WTC11 (cell line): ENCODE results near the gene MYH14. TPM values are rescaled to one million over a fixed set of nuclear protein-coding genes. Genes with fewer than 3 reads are reported as not detected.

ENCODE experiments used
- ATAC-seq: fragments of 200-7000 bp; cut with Tn5 transposase; 2 replicates; pipeline ENCODE4 v1.10.0; 2021; ENCODE audit warnings: mild to moderate bottlenecking, moderate library complexity
- CTCF ChIA-PET: fragments of 300-600 bp; sonication (Branson Sonifier 250); formaldehyde crosslinking; loops from one replicate; lab custom pipeline; 2021; ENCODE audit warnings: antibody characterized with exemption; lab: Charles Lee
- POLR2A ChIA-PET: fragments of 350-600 bp; sonication (Branson Sonifier 250); formaldehyde crosslinking; loops from one replicate; lab custom pipeline; 2021; ENCODE audit warnings: antibody characterized with exemption; lab: Charles Lee
- DNase-seq: peaks from one replicate; pipeline ENCODE4 v3.0.0; 2021; ENCODE audit warnings: low spot score
- H3K27ac Mint-ChIP-seq: 2 replicates; pipeline ENCODE4 v1.8.0; 2021; ENCODE audit warnings: mixed read lengths
- H3K27me3 Mint-ChIP-seq: 2 replicates; pipeline ENCODE4 v1.8.0; 2021; ENCODE audit warnings: low read depth, mild to moderate bottlenecking, moderate library complexity, mixed read lengths
- H3K36me3 Mint-ChIP-seq: 2 replicates; pipeline ENCODE4 v1.8.0; 2021; ENCODE audit warnings: mixed read lengths
- H3K4me1 Mint-ChIP-seq: 2 replicates; pipeline ENCODE4 v1.8.0; 2022; ENCODE audit warnings: mixed read lengths
- H3K4me3 Mint-ChIP-seq: 2 replicates; pipeline ENCODE4 v1.8.0; 2021; ENCODE audit warnings: mild to moderate bottlenecking, moderate library complexity, mixed read lengths
- H3K9me3 Mint-ChIP-seq: 2 replicates; pipeline ENCODE4 v1.8.0; 2021; ENCODE audit warnings: mixed read lengths
- ARID4B ChIP-seq: sonication (generic); formaldehyde crosslinking; IDR thresholded peaks from 2 replicates; pipeline ENCODE4 v1.8.0; 2023; ENCODE audit warnings: missing genetic modification reagents, mild to moderate bottlenecking, borderline replicate concordance
- CBFB ChIP-seq: sonication (generic); formaldehyde crosslinking; IDR thresholded peaks from 2 replicates; pipeline ENCODE4 v1.8.1; 2022; ENCODE audit warnings: mild to moderate bottlenecking, low read depth, missing genetic modification reagents
- CREB1 ChIP-seq: sonication (generic); formaldehyde crosslinking; IDR thresholded peaks from 2 replicates; pipeline ENCODE4 v1.8.0; 2023; ENCODE audit warnings: mild to moderate bottlenecking, missing genetic modification reagents
- GABPB1 ChIP-seq: sonication (generic); formaldehyde crosslinking; IDR thresholded peaks from 2 replicates; pipeline ENCODE4 v1.8.1; 2023; ENCODE audit warnings: mild to moderate bottlenecking, missing genetic modification reagents
- HMGA2 ChIP-seq: fragments of 250-450 bp; sonication (Bioruptor Pico); IDR thresholded peaks from 2 replicates; pipeline ENCODE4 v1.4.0; 2021; ENCODE audit warnings: mild to moderate bottlenecking, moderate library complexity
- JAZF1 ChIP-seq: fragments of 250-450 bp; sonication (Bioruptor Pico); IDR thresholded peaks from 2 replicates; pipeline ENCODE4 v1.9.0; 2021; ENCODE audit warnings: moderate library complexity, mild to moderate bottlenecking, inconsistent platforms
- KAT7 ChIP-seq: sonication (generic); formaldehyde crosslinking; IDR thresholded peaks from 2 replicates; pipeline ENCODE4 v1.8.1; 2023; ENCODE audit warnings: missing genetic modification reagents, mild to moderate bottlenecking, borderline replicate concordance
- NFE2L1 ChIP-seq: sonication (generic); formaldehyde crosslinking; IDR thresholded peaks from 2 replicates; pipeline ENCODE4 v1.8.1; 2023; ENCODE audit warnings: missing genetic modification reagents
- NFYB ChIP-seq: sonication (generic); formaldehyde crosslinking; conservative IDR thresholded peaks from 2 replicates; pipeline ENCODE4 v1.8.0; 2022; ENCODE audit warnings: low read depth, missing genetic modification reagents
- NR2C2 ChIP-seq: sonication (generic); formaldehyde crosslinking; IDR thresholded peaks from 2 replicates; pipeline ENCODE4 v1.8.0; 2022; ENCODE audit warnings: mild to moderate bottlenecking, missing genetic modification reagents
- NR3C1 ChIP-seq: sonication (generic); formaldehyde crosslinking; conservative IDR thresholded peaks from 2 replicates; pipeline ENCODE4 v1.8.1; 2023; ENCODE audit warnings: low read depth, mild to moderate bottlenecking, missing genetic modification reagents
- PREB ChIP-seq: sonication (generic); formaldehyde crosslinking; IDR thresholded peaks from 2 replicates; pipeline ENCODE4 v1.8.1; 2022; ENCODE audit warnings: mild to moderate bottlenecking, missing genetic modification reagents, moderate library complexity, borderline replicate concordance
- PRRX2 ChIP-seq: fragments of 250-450 bp; sonication (Bioruptor Pico); IDR thresholded peaks from 2 replicates; pipeline ENCODE4 v1.8.0; 2021; ENCODE audit warnings: mild to moderate bottlenecking
- RELA ChIP-seq: sonication (generic); formaldehyde crosslinking; IDR thresholded peaks from 2 replicates; pipeline ENCODE4 v1.8.1; 2022; ENCODE audit warnings: missing genetic modification reagents, mild to moderate bottlenecking, borderline replicate concordance
- RORB ChIP-seq: fragments of 250-450 bp; sonication (Bioruptor Pico); IDR thresholded peaks from 2 replicates; pipeline ENCODE4 v1.9.0; 2021; ENCODE audit warnings: mild to moderate bottlenecking
- SMAD4 ChIP-seq: sonication (generic); formaldehyde crosslinking; IDR thresholded peaks from 2 replicates; pipeline ENCODE4 v1.8.0; 2022; ENCODE audit warnings: mild to moderate bottlenecking, missing genetic modification reagents
- SP1 ChIP-seq: sonication (generic); formaldehyde crosslinking; conservative IDR thresholded peaks from 2 replicates; pipeline ENCODE4 v1.8.1; 2022; ENCODE audit warnings: missing genetic modification reagents
- TEAD1 ChIP-seq: sonication (generic); formaldehyde crosslinking; IDR thresholded peaks from 2 replicates; pipeline ENCODE4 v1.8.0; 2022; ENCODE audit warnings: mild to moderate bottlenecking, missing genetic modification reagents
- USF1 ChIP-seq: sonication (generic); formaldehyde crosslinking; IDR thresholded peaks from 2 replicates; pipeline ENCODE4 v1.8.0; 2022; ENCODE audit warnings: mild to moderate bottlenecking, missing genetic modification reagents
- ZNF121 ChIP-seq: sonication (generic); formaldehyde crosslinking; IDR thresholded peaks from 2 replicates; pipeline ENCODE4 v1.8.0; 2023; ENCODE audit warnings: missing genetic modification reagents
- ZNF138 ChIP-seq: sonication (generic); formaldehyde crosslinking; conservative IDR thresholded peaks from 2 replicates; pipeline ENCODE4 v1.8.1; 2022; ENCODE audit warnings: mild to moderate bottlenecking, moderate library complexity, missing genetic modification reagents
- ZNF263 ChIP-seq: sonication (generic); formaldehyde crosslinking; IDR thresholded peaks from 2 replicates; pipeline ENCODE4 v1.8.1; 2022; ENCODE audit warnings: low read depth, mild to moderate bottlenecking, moderate library complexity, missing genetic modification reagents
- ZNF396 ChIP-seq: fragments of 250-450 bp; sonication (Bioruptor Pico); IDR thresholded peaks from 2 replicates; pipeline ENCODE4 v1.8.0; 2021; ENCODE audit warnings: mild to moderate bottlenecking, moderate library complexity, borderline replicate concordance
- ZNF416 ChIP-seq: fragments of 250-450 bp; sonication (Bioruptor Pico); IDR thresholded peaks from 2 replicates; pipeline ENCODE4 v1.9.0; 2021; ENCODE audit warnings: mild to moderate bottlenecking, inconsistent platforms
- ZNF425 ChIP-seq: fragments of 250-450 bp; sonication (Bioruptor Pico); conservative IDR thresholded peaks from 2 replicates; pipeline ENCODE4 v1.9.0; 2021; ENCODE audit warnings: mild to moderate bottlenecking
- ZNF671 ChIP-seq: fragments of 250-450 bp; sonication (Bioruptor Pico); IDR thresholded peaks from 2 replicates; pipeline ENCODE4 v1.8.0; 2021; ENCODE audit warnings: mild to moderate bottlenecking
- total RNA-seq: library from RNA; stranded (reverse); gene quantifications from 3 replicates; pipeline ENCODE4 v1.2.3, GENCODE V29; 2021

The MYH14 gene
- total RNA-seq, 1 experiment from 2014 or later = 25.8 TPM

- Mint-ChIP-seq H3K27ac (no peak overlapping the region), H3K9me3 (peaks cover 11% of the 10 kb centered on the region), H3K27me3 (peaks cover 6% of the 10 kb centered on the region), H3K4me3 (no peak overlapping the region), H3K36me3 (peaks cover 29% of the 10 kb centered on the region), H3K4me1 (peaks cover 23% of the 10 kb centered on the region)
- CTCF ChIA-PET = interaction anchor here (4.9 kb wide), 1 partner anchor 10 kb away, joined by 28 read pairs; no protein-coding TSS in a partner anchor
- no peak for ATAC-seq
- POLR2A ChIA-PET = interaction anchor here (0.5 kb wide), 1 partner anchor 980 kb away, joined by 6 read pairs; no protein-coding TSS in a partner anchor
- DNase-seq = no peak
- TF ChIP-seq PREB (CRISPR knock-in tag) = no peak
- no peak for TF ChIP-seq JAZF1 (CRISPR knock-in tag)
- TF ChIP-seq SMAD4 (CRISPR knock-in tag) = no peak
- no peak for TF ChIP-seq ZNF396 (CRISPR knock-in tag)
- no peak for TF ChIP-seq NR3C1 (CRISPR knock-in tag)
- no peak for TF ChIP-seq CREB1 (CRISPR knock-in tag)
- no peak for TF ChIP-seq HMGA2 (CRISPR knock-in tag)
- TF ChIP-seq TEAD1 (CRISPR knock-in tag) = no peak
- TF ChIP-seq ARID4B = no peak
- TF ChIP-seq NFYB (CRISPR knock-in tag) = no peak
- no peak for TF ChIP-seq RELA (CRISPR knock-in tag)
These were observed 45.0 kb downstream of the MYH14 start for GRCh38 chr19:50248413-50248812.

- no peak overlapping the region for H3K27ac Mint-ChIP-seq
- ATAC-seq = no peak
- H3K4me3 Mint-ChIP-seq = no peak overlapping the region
- peaks cover 11% of the 10 kb centered on the region for H3K9me3 Mint-ChIP-seq
- DNase-seq = no peak
- ChIA-PET CTCF (interaction anchor here (0.8 to 4.9 kb wide), 2 partner anchors 10 to 15 kb away, joined by 3 to 28 read pairs; no protein-coding TSS in a partner anchor), POLR2A (no interaction called here)
- no peak for TF ChIP-seq ZNF263
- TF ChIP-seq SP1 = no peak
- H3K27me3 Mint-ChIP-seq = peaks cover 6% of the 10 kb centered on the region
- peaks cover 20% of the 10 kb centered on the region for H3K4me1 Mint-ChIP-seq
- H3K36me3 Mint-ChIP-seq = peaks cover 30% of the 10 kb centered on the region
These were observed 45.4 kb downstream of the MYH14 start for GRCh38 chr19:50248826-50249225.

- TF ChIP-seq RORB (no peak), ZNF416 (CRISPR knock-in tag) (no peak), GABPB1 (CRISPR knock-in tag) (no peak), SMAD4 (CRISPR knock-in tag) (no peak), KAT7 (CRISPR knock-in tag) (no peak), USF1 (CRISPR knock-in tag) (no peak), PRRX2 (CRISPR knock-in tag) (no peak), ZNF121 (CRISPR knock-in tag) (no peak), ZNF425 (CRISPR knock-in tag) (no peak), CBFB (CRISPR knock-in tag) (no peak), NFE2L1 (CRISPR knock-in tag) (no peak), ZNF671 (CRISPR knock-in tag) (no peak), NR2C2 (no peak), ZNF138 (CRISPR knock-in tag) (no peak)
- DNase-seq = no peak
- ATAC-seq = no peak
- POLR2A ChIA-PET = no interaction called here
- Mint-ChIP-seq H3K9me3 (peaks cover 17% of the 10 kb centered on the region), H3K27me3 (peaks cover 6% of the 10 kb centered on the region), H3K27ac (no peak overlapping the region), H3K4me1 (peaks cover 14% of the 10 kb centered on the region), H3K36me3 (peaks cover 37% of the 10 kb centered on the region), H3K4me3 (no peak overlapping the region)
- CTCF ChIA-PET = interaction anchor here (0.8 to 1.5 kb wide), 2 partner anchors 10 to 15 kb away, joined by 3 to 6 read pairs; no protein-coding TSS in a partner anchor
These were observed 46.2 kb downstream of the MYH14 start for GRCh38 chr19:50249636-50250035.
